Activated T-helper 1 cell treated with Interleukin-2 at 50 U/mL for 16 hours (primary cell): ENCODE results near the gene FRMD6.

ENCODE experiments used
- DNase-seq: peaks from one replicate; pipeline ENCODE4 v3.0.0-alpha.2; 2020; ENCODE audit warnings: low read depth

Gene FRMD6

GRCh38 chr14:51666826-51667225, 15.1 kb downstream of the FRMD6 start:
- no peak for DNase-seq

GRCh38 chr14:51668870-51669269, 17.2 kb downstream of the FRMD6 start:
- no peak for DNase-seq

- no peak for DNase-seq
Observed at GRCh38 chr14:51674294-51675002, 22.7 kb downstream of the FRMD6 start.

GRCh38 chr14:51676549-51676948, 24.8 kb downstream of the FRMD6 start:
- no peak for DNase-seq

GRCh38 chr14:51677266-51677665, 25.6 kb downstream of the FRMD6 start:
- DNase-seq: no peak

- no peak for DNase-seq
Observed at GRCh38 chr14:51677738-51678137, 26.0 kb downstream of the FRMD6 start.

- DNase-seq: no peak
Observed at GRCh38 chr14:51680031-51680430, 28.3 kb downstream of the FRMD6 start.

GRCh38 chr14:51681411-51681810, 29.7 kb downstream of the FRMD6 start:
- no peak for DNase-seq

- no peak for DNase-seq
Observed at GRCh38 chr14:51682411-51682810, 30.7 kb downstream of the FRMD6 start.

- no peak for DNase-seq
Observed at GRCh38 chr14:51684760-51685159, 33.0 kb downstream of the FRMD6 start.

GRCh38 chr14:51691176-51691575, 39.5 kb downstream of the FRMD6 start:
- no peak for DNase-seq

- DNase-seq: no peak
Observed at GRCh38 chr14:51692646-51693045, 40.9 kb downstream of the FRMD6 start.

- DNase-seq: no peak
Observed at GRCh38 chr14:51697848-51698247, 46.1 kb downstream of the FRMD6 start.

GRCh38 chr14:51701951-51702350, 50.2 kb downstream of the FRMD6 start:
- no peak for DNase-seq

- no peak for DNase-seq
Observed at GRCh38 chr14:51703787-51704186, 52.1 kb downstream of the FRMD6 start.

GRCh38 chr14:51704545-51704944, 52.8 kb downstream of the FRMD6 start:
- DNase-seq: no peak

GRCh38 chr14:51707327-51707726, 55.6 kb downstream of the FRMD6 start:
- DNase-seq: no peak

- no peak for DNase-seq
Observed at GRCh38 chr14:51711505-51711904, 59.8 kb downstream of the FRMD6 start.

- no peak for DNase-seq
Observed at GRCh38 chr14:51715250-51715649, 63.5 kb downstream of the FRMD6 start.

- no peak for DNase-seq
Observed at GRCh38 chr14:51715742-51716141, 64.0 kb downstream of the FRMD6 start.

- DNase-seq: no peak
Observed at GRCh38 chr14:51716610-51717009, 64.9 kb downstream of the FRMD6 start.

GRCh38 chr14:51717766-51718165, 66.1 kb downstream of the FRMD6 start:
- DNase-seq: no peak

- DNase-seq: no peak
Observed at GRCh38 chr14:51719955-51720354, 68.2 kb downstream of the FRMD6 start.

- DNase-seq: no peak
Observed at GRCh38 chr14:51723990-51724389, 72.3 kb downstream of the FRMD6 start.
